GM19467 (cell line): Measurements from ENCODE around the gene FAM131A.
"Not testable (repeated sequence)": the region's sequence is repeated elsewhere in the genome, so short reads cannot be mapped to it uniquely, and the experiment has no call there.

Experiments used
- ATAC-seq: cut with Tn5 transposase; IDR thresholded peaks from one replicate; pipeline ENCODE4 v1.9.1; 2021; ENCODE audit warnings: mild to moderate bottlenecking, moderate library complexity; ENCODE audit not compliant: unreplicated experiment

The FAM131A gene

GRCh38 chr3:184339451-184340135, 2.2 kb downstream of the FAM131A start:
- ATAC-seq = not testable (repeated sequence)

- no peak for ATAC-seq
Observed at GRCh38 chr3:184341925-184342324, 4.5 kb downstream of the FAM131A start.

- no peak for ATAC-seq
Observed at GRCh38 chr3:184343200-184343876, 5.9 kb downstream of the FAM131A start.

DNA sequence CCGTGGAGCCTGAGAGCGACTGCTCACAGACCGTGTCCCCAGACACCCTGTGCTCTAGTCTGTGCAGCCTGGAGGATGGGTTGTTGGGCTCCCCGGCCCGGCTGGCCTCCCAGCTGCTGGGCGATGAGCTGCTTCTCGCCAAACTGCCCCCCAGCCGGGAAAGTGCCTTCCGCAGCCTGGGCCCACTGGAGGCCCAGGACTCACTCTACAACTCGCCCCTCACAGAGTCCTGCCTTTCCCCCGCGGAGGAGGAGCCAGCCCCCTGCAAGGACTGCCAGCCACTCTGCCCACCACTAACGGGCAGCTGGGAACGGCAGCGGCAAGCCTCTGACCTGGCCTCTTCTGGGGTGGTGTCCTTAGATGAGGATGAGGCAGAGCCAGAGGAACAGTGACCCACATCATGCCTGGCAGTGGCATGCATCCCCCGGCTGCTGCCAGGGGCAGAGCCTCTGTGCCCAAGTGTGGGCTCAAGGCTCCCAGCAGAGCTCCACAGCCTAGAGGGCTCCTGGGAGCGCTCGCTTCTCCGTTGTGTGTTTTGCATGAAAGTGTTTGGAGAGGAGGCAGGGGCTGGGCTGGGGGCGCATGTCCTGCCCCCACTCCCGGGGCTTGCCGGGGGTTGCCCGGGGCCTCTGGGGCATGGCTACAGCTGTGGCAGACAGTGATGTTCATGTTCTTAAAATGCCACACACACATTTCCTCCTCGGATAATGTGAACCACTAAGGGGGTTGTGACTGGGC, 7.3 kb downstream of the FAM131A start:
- no peak for ATAC-seq

DNA sequence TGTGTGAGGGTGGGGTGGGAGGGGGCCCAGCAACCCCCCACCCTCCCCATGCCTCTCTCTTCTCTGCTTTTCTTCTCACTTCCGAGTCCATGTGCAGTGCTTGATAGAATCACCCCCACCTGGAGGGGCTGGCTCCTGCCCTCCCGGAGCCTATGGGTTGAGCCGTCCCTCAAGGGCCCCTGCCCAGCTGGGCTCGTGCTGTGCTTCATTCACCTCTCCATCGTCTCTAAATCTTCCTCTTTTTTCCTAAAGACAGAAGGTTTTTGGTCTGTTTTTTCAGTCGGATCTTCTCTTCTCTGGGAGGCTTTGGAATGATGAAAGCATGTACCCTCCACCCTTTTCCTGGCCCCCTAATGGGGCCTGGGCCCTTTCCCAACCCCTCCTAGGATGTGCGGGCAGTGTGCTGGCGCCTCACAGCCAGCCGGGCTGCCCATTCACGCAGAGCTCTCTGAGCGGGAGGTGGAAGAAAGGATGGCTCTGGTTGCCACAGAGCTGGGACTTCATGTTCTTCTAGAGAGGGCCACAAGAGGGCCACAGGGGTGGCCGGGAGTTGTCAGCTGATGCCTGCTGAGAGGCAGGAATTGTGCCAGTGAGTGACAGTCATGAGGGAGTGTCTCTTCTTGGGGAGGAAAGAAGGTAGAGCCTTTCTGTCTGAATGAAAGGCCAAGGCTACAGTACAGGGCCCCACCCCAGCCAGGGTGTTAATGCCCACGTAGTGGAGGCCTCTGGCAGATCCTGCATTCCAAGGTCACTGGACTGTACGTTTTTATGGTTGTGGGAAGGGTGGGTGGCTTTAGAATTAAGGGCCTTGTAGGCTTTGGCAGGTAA, 8.1 kb downstream of the FAM131A start:
- no peak for ATAC-seq

GRCh38 chr3:184346480-184347190, 9.2 kb downstream of the FAM131A start:
- ATAC-seq = no peak

- ATAC-seq = no peak
Observed at GRCh38 chr3:184347321-184348056, 10.1 kb downstream of the FAM131A start.

- ATAC-seq = no peak
Observed at GRCh38 chr3:184348057-184348382, 10.6 kb downstream of the FAM131A start.

DNA sequence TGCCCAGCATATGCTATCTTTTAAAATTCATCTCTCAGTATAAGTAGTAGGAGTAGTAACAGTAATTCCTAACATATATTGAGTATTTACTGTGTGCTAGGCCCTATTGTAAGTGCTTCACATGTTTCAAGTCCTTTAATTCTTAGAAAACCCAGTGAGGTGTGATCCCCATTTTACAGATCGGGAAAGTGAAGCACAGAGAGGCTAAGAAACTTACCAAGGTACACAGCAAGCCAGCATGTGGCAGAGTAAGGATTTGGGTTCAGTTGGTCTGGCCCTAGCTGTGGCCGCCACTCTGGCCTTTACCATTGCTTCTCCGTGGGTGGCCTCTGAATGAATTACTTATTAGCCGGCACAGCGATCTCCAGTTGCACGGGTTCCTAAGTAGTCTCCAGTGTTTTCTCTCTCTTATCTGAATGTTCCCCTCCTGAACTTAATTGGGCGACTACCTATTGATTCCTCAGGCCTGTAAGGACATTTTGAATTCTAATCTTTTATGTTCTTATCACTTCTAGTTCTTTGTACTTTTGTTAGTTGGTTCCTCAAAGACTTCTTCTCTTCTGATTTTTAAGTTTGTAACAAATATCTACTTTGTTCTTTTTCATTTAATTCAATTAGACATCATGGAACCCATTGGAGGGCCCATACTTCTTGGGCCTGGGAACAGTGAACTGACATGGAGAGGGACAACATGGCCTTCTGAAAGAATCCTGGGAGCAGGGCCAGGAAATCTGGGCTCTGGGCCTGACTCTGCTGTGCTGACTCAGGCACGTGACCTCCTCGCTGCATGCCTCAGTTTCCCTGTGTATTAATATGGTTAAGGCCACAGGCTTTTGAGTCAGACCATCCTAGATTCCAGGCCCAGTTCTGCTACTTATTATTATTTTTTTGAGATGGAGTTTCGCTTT, 12.4 kb downstream of the FAM131A start:
- no peak for ATAC-seq

DNA sequence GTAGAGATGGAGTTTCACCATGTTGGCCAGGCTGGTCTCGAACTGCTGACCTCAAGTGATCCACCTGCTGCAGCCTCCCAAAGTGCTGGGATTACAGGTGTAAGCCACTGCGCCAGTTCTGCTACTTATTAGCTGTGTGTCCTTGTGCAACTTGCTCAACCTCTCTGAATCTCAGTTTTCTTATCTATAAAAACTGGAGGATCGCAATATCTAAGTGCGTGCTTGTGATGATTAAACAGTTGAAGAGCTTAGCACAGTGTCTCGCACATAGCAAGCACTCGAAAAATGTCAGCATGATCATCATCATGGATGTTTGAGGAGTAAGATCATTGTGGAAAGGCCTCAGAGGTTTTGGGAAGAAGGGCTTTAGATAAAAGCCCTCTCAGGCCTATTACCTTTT, 13.2 kb downstream of the FAM131A start:
- ATAC-seq = no peak

- no peak for ATAC-seq
Observed at GRCh38 chr3:184351511-184352148, 14.2 kb downstream of the FAM131A start.

DNA sequence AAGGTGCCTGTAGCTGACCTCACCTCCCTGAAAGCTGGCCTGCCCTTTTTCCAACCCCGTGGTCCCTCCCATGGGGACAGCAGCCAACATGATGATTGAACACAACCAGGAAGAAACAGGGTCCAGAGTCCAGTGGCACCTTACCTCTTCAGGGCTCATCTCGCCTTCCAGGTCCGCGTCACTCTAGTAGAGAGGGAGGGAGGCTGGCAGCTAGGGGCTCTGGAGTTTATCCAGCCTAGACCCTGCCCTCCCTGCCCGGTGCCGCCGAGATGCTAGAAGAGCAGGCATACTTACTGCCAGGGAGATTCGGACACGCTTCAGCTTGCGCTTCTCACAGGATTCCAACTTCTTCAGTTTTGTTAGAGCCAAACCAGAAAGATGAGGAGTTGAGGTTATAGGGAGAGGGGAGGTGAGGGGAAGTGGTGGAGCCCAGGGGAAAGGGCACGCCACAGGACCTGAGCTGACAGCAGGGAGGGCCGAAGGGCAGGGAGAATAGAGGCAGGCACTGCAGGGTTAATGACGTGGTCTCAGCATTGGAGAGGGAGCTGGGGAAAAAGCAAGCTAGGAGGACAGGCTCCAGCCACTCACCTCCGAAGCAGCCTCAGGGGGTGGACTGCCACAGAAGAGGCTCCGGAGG, 14.9 kb downstream of the FAM131A start:
- no peak for ATAC-seq

DNA sequence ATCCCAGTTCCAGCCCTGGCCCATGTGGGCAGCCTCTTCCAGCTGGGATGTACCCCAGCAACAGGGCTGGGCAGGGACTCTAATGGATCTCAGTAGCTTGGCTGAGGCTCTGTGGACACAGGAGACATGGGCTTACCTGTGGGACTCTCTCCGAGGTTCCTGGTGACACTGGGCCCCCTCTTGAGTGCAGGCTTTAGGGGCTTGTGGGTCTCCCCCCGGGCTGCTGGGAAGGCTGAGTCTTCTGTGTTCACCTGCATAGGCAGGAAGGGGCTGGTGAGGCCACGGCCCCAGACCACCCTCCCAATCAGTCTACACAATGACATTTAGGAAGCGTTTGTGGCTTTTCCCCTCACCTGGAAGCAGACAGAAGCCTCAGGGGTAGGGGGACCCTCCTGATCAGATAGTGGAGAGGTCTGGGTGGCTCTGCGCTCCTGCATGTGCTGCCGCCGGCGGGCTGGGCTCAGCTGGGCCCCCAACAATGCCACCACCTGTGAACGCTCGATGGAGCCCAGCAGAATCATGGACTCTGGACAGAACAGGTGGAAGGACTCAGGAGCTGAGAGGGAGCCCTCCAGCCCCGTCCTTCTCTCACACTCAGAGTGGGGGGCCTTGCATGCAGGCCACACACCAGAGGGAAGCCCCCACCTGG, 15.6 kb downstream of the FAM131A start:
- ATAC-seq = no peak

DNA sequence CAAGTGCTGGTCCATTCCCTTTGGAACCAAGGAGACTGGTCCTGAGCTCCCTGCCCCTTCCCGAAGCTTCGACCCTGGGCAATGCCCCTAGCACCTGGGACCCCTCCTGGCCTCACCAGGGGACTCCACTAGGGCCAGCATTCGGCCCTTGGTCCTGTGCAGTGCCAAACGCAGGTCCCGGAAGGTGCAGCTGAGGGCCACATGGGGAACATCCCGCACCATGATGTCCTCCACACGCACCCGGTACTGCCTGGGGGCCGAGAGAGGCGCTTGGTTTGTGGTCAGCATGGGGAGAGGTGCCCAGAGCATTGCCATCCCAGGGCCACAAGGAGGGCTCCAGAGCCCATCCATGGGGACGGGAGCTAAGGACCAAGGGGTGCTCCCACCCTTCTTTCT, 16.1 kb downstream of the FAM131A start:
- ATAC-seq = no peak

- no peak for ATAC-seq
Observed at GRCh38 chr3:184354121-184354728, 16.8 kb downstream of the FAM131A start.

DNA sequence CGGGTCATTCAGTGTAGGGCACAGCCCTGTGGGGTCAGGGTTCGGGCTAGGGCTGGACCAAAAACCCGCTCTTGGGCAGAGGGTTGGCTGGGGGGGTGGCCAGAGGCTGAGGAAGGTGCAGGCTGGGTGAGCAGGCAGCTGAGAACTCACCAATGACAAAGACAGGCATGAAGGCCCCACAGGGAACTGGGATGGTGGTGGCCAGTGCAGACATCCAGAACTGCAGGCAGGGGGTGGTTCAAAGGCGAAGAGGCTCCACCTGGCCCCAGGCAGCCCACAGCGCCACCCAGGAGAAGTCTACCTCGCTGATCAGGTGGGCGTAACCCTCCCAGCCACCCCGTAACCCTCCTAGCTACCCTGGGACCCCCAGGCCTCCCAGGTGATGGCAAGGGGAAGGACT, 17.4 kb downstream of the FAM131A start:
- no peak for ATAC-seq
